ENCODE measurements around the gene C6orf47.

Gene C6orf47

GRCh38 chr6:31633447-31633846 is 27.1 kb downstream of the C6orf47 start:
- DNase-seq: no peak

- no peak for DNase-seq
Observed at GRCh38 chr6:31632279-31632946, 28.2 kb downstream of the C6orf47 start.

- DNase-seq: no peak
Observed at GRCh38 chr6:31631681-31632278, 28.8 kb downstream of the C6orf47 start.

GRCh38 chr6:31631209-31631608 is 29.4 kb downstream of the C6orf47 start:
- no peak for DNase-seq

GRCh38 chr6:31630177-31630934 is 30.2 kb downstream of the C6orf47 start:
- no peak for DNase-seq

GRCh38 chr6:31629014-31629413 is 31.6 kb downstream of the C6orf47 start:
- DNase-seq: no peak

GRCh38 chr6:31627690-31628287 is 32.8 kb downstream of the C6orf47 start:
- no peak for DNase-seq

GRCh38 chr6:31626952-31627351 is 33.6 kb downstream of the C6orf47 start:
- DNase-seq: no peak

- no peak for DNase-seq
Observed at GRCh38 chr6:31624070-31624469, 36.5 kb downstream of the C6orf47 start.

GRCh38 chr6:31622684-31623091 is 37.9 kb downstream of the C6orf47 start:
- no peak for DNase-seq

GRCh38 chr6:31621991-31622390 is 38.6 kb downstream of the C6orf47 start:
- no peak for DNase-seq

- DNase-seq: no peak
Observed at GRCh38 chr6:31621320-31621939, 39.1 kb downstream of the C6orf47 start.

- no peak for DNase-seq
Observed at GRCh38 chr6:31620586-31621319, 39.8 kb downstream of the C6orf47 start, which contains the start of gene PRRC2A. TSS of gene PRRC2A (plus strand) at chr6:31620715. CDS start at chr6:31622790, 2,075 bp downstream.

- peak; percentile 94 for DNase-seq
Observed at GRCh38 chr6:31619805-31620585, 40.6 kb downstream of the C6orf47 start.

GRCh38 chr6:31617010-31617409 is 43.6 kb downstream of the C6orf47 start:
- DNase-seq: no peak

- no peak for DNase-seq
Observed at GRCh38 chr6:31615748-31616147, 44.8 kb downstream of the C6orf47 start.

GRCh38 chr6:31614684-31615578 is 45.6 kb downstream of the C6orf47 start, which contains the start of gene AIF1:
TSS of gene AIF1 (plus strand) at chr6:31615234. CDS start at chr6:31615330, 96 bp downstream.
- DNase-seq: no peak

- no peak for DNase-seq
Observed at GRCh38 chr6:31614075-31614619, 46.4 kb downstream of the C6orf47 start.

- DNase-seq: no peak
Observed at GRCh38 chr6:31610968-31611367, 49.6 kb downstream of the C6orf47 start.

All from NCI-H524 treated with DMSO at 0.1 percent for 48 hours (cell line).